Mononuclear cell (primary cell): ENCODE measurements around the gene PZP. TPM values are rescaled to one million over a fixed set of nuclear protein-coding genes. Genes with fewer than 3 reads are reported as not detected.
"Not testable (repeated sequence)": the region's sequence is repeated elsewhere in the genome, so short reads cannot be mapped to it uniquely, and the experiment has no call there.

Experiments used
- H3K27me3 ChIP-seq: 2 replicates; pipeline ENCODE4 v1.6.0; 2011; ENCODE audit warnings: low read length, control low read depth; ENCODE audit not compliant: insufficient read depth
- H3K4me1 ChIP-seq: 2 replicates; pipeline ENCODE4 v1.5.1; 2011; ENCODE audit warnings: mild to moderate bottlenecking, low read length, control low read depth; ENCODE audit not compliant: insufficient read depth
- H3K4me3 ChIP-seq: 2 replicates; pipeline ENCODE4 v1.5.1; 2011; ENCODE audit warnings: mild to moderate bottlenecking, low read length, moderate library complexity
- H3K9me3 ChIP-seq: 2 replicates; pipeline ENCODE4 v1.5.1; 2011; ENCODE audit warnings: low read depth, mild to moderate bottlenecking, control low read depth, low read length
- total RNA-seq: library from RNA; depleted of rRNA; stranded (reverse); fragments of >200 nt; gene quantifications from one replicate; pipeline ENCODE4 v1.2.3, GENCODE V29; 2012

The PZP gene
- total RNA-seq, result not detected

- Histone ChIP-seq H3K4me1 (no peaks in the 10 kb centered on the region), H3K4me3 (no peak within 1 kb of the TSS), H3K9me3 (no peaks in the 10 kb centered on the region), H3K27me3 (no peaks in the 10 kb centered on the region)
Observed at GRCh38 chr12:9208229-9208628, at the start of gene PZP. PZP (minus strand) TSS chr12:9208395; CDS start chr12:9208341, 54 bp downstream.

GRCh38 chr12:9256758-9257405 lies 48.7 kb upstream of the PZP start:
- no peaks in the 10 kb centered on the region for H3K9me3 ChIP-seq
- H3K27me3 ChIP-seq, result no peaks in the 10 kb centered on the region
- H3K4me3 ChIP-seq, result no peak overlapping the region
- H3K4me1 ChIP-seq, result no peaks in the 10 kb centered on the region

GRCh38 chr12:9256341-9256740 lies 48.1 kb upstream of the PZP start:
- Histone ChIP-seq H3K9me3 (no peaks in the 10 kb centered on the region), H3K4me3 (no peak overlapping the region), H3K4me1 (no peaks in the 10 kb centered on the region), H3K27me3 (no peaks in the 10 kb centered on the region)

- Histone ChIP-seq H3K4me3 (no peak overlapping the region), H3K27me3 (no peaks in the 10 kb centered on the region), H3K9me3 (no peaks in the 10 kb centered on the region), H3K4me1 (no peaks in the 10 kb centered on the region)
Observed at GRCh38 chr12:9255837-9256236, 47.6 kb upstream of the PZP start.

GRCh38 chr12:9253464-9253863 lies 45.3 kb upstream of the PZP start:
- Histone ChIP-seq H3K4me1 (no peaks in the 10 kb centered on the region), H3K27me3 (no peaks in the 10 kb centered on the region), H3K4me3 (no peak overlapping the region), H3K9me3 (no peaks in the 10 kb centered on the region)

- not testable (repeated sequence) for H3K4me1 ChIP-seq, H3K27me3 ChIP-seq, H3K4me3 ChIP-seq, H3K9me3 ChIP-seq
Observed at GRCh38 chr12:9252791-9253190, 44.6 kb upstream of the PZP start.

- Histone ChIP-seq H3K4me1 (no peaks in the 10 kb centered on the region), H3K4me3 (no peak overlapping the region), H3K9me3 (no peaks in the 10 kb centered on the region), H3K27me3 (no peaks in the 10 kb centered on the region)
Observed at GRCh38 chr12:9252256-9252655, 44.1 kb upstream of the PZP start.

- Histone ChIP-seq H3K4me1 (no peaks in the 10 kb centered on the region), H3K27me3 (no peaks in the 10 kb centered on the region), H3K4me3 (no peak overlapping the region), H3K9me3 (no peaks in the 10 kb centered on the region)
Observed at GRCh38 chr12:9248435-9248834, 40.2 kb upstream of the PZP start.

GRCh38 chr12:9244894-9245293 lies 36.7 kb upstream of the PZP start:
- Histone ChIP-seq H3K4me3 (no peak overlapping the region), H3K4me1 (peaks cover 3% of the 10 kb centered on the region), H3K9me3 (no peaks in the 10 kb centered on the region), H3K27me3 (no peaks in the 10 kb centered on the region)

- Histone ChIP-seq H3K27me3 (no peaks in the 10 kb centered on the region), H3K9me3 (no peaks in the 10 kb centered on the region), H3K4me3 (no peak overlapping the region), H3K4me1 (peaks cover 3% of the 10 kb centered on the region)
Observed at GRCh38 chr12:9243999-9244649, 35.9 kb upstream of the PZP start.

GRCh38 chr12:9241301-9241700 lies 33.1 kb upstream of the PZP start:
- no peaks in the 10 kb centered on the region for H3K9me3 ChIP-seq
- peaks cover 3% of the 10 kb centered on the region for H3K4me1 ChIP-seq
- H3K4me3 ChIP-seq, result no peak overlapping the region
- no peaks in the 10 kb centered on the region for H3K27me3 ChIP-seq

GRCh38 chr12:9240776-9241175 lies 32.6 kb upstream of the PZP start:
- Histone ChIP-seq H3K27me3 (no peaks in the 10 kb centered on the region), H3K9me3 (no peaks in the 10 kb centered on the region), H3K4me1 (peaks cover 3% of the 10 kb centered on the region), H3K4me3 (peak overlapping the region; percentile 33)

- peak overlapping the region; percentile 33 for H3K4me3 ChIP-seq
- H3K9me3 ChIP-seq, result not testable (repeated sequence)
Observed at GRCh38 chr12:9240004-9240635, 31.9 kb upstream of the PZP start.

GRCh38 chr12:9237286-9237685 lies 29.1 kb upstream of the PZP start:
- Histone ChIP-seq H3K4me1 (peaks cover 3% of the 10 kb centered on the region), H3K4me3 (no peak overlapping the region)

More at GRCh38 chr12:9240004-9240635, 31.9 kb upstream of the PZP start:
- H3K27me3 ChIP-seq, H3K4me1 ChIP-seq: not testable (repeated sequence)

GRCh38 chr12:9235519-9235918 lies 27.3 kb upstream of the PZP start:
- Histone ChIP-seq H3K9me3 (no peaks in the 10 kb centered on the region), H3K27me3 (no peaks in the 10 kb centered on the region), H3K4me3 (no peak overlapping the region), H3K4me1 (no peaks in the 10 kb centered on the region)

More at GRCh38 chr12:9237286-9237685, 29.1 kb upstream of the PZP start:
- H3K27me3 ChIP-seq, result no peaks in the 10 kb centered on the region
- no peaks in the 10 kb centered on the region for H3K9me3 ChIP-seq
